HuH-7 (cell line): ENCODE data around the gene ZNF462.
"Not testable (repeated sequence)": the region's sequence is repeated elsewhere in the genome, so short reads cannot be mapped to it uniquely, and the experiment has no call there.

ENCODE experiments used
- DNase-seq: peaks from one replicate; pipeline ENCODE4 v3.0.0; 2011; ENCODE audit warnings: low spot score

Gene ZNF462

DNA sequence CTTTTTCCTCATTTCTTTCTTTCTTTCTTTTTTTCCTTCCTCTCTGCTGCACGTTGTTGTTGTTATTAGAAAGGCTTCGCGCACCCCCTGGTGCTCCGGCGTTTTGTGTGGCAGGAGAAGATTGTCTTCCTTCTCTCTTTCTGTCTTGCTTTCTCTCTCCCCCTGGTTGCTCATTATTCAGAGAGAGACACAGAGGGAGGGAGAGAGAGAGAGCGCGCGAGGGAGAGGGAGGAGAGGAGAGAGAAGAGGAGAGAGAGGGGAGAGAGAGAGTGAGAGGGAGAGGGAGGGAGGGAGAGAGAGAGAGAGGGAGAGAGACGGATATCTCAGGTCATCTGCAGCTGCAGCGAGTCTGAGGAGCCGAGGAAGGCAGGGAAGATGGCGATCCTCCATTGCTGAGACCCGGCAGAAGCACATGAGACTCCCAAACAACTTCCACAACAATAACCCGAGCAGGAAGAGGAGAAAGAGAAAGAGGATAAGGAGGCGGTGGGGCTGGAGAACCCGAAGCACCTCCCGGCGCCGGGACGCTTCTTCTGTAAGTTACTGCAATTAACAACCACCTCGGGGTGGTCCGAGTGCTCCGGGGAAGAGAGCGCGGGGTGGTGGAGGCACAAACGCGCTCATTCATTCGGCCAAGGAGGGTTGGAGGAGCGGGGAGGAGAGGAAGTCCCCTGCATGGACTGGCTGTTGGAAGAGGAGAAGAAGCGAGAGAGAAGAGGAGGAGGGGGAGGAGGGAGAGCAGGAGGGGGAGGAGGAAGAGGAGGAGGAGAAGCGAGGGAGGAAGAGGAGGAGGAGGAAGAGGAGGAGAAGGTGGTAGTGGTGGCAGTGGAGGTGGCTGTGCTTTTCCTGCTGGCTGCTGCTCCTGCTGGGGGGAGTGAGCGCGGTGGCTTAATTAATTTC lies at the start of gene ZNF462:
Gene ZNF462 (plus strand): TSS at position 346 of the 900 bp plus-strand sequence. CDS start 60,218 bp downstream, outside the sequence.
- peak; percentile 39 for DNase-seq

- no peak for DNase-seq
Measured at GRCh38 chr9:106816524-106816923, 46.4 kb upstream of the ZNF462 start.

DNA sequence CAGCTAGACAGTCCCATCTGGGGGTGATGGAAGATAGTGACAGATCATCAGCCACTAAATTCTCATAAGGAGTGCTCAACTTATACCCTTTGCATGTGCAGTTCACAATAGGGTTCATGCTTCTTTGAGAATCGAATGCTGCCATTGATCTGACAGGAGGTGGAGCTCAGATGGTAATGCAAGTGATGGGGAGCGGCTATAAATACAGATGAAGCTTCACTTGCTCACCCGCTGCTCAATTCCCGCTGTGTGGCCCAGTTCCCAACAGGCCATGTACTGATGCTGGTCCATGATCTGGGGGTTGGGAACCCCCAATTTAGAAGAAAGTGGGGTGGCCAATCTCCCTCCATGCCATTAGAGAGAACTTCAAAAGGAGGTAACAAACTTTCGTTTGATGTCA lies 44.9 kb upstream of the ZNF462 start:
- DNase-seq: no peak

- no peak for DNase-seq
Measured at GRCh38 chr9:106820866-106821265, 42.1 kb upstream of the ZNF462 start.

DNA sequence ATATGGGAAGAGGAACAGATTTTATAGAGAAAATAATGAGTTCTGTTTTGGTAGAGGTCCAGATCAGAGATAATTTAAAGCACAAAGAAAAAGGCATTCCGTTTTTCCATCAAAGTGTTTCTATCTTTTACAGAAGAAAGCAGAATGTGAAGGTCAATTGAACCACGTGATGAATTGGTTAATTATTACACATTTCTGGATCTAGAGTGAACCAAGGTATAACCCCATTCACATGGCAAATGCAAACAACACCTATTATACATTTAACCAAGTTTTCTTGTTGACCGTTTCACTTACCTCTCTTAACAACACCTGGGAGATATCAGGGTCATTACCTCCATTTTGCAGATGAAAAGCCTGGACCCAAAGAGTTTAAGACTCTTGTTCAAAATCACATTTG lies 34.9 kb upstream of the ZNF462 start:
- no peak for DNase-seq

GRCh38 chr9:106828965-106829364 lies 34.0 kb upstream of the ZNF462 start:
- no peak for DNase-seq

DNA sequence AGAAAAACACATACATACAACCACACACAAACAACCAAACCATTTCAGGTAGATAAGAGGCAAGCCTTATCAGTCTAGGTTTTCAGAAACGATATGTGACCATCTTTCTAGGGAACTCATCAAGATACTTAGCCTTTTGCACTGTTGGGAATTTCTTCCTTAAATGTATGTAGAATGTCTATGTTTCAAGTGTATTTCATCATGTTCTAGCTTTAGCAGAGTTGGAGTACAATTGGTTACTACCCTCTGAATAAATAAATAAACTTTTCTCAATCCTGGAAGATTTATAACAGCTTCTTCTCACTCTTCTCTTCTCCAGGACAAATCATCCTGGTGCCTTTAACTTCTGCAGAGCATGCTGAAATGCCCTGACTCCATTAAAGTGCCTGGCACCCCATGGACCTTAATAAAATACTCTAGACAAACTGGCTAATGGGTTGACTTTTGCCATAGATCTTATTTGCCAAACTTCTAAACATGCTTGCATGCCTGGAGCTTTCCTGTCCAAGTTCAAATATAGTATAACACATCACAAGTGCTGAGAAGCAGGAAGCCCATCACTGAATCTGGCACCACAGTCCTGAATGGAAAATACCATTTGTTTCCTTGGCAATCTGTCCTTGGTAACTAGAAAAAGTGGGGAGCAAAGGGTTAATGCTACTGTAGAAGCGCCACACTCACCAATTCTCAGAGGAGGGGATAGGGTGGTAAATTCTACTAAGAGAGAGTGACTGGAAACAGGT lies 33.1 kb upstream of the ZNF462 start:
- DNase-seq: no peak

- DNase-seq: no peak
Measured at GRCh38 chr9:106830527-106831150, 32.3 kb upstream of the ZNF462 start.

GRCh38 chr9:106834888-106835287 lies 28.1 kb upstream of the ZNF462 start:
- DNase-seq: no peak

DNA sequence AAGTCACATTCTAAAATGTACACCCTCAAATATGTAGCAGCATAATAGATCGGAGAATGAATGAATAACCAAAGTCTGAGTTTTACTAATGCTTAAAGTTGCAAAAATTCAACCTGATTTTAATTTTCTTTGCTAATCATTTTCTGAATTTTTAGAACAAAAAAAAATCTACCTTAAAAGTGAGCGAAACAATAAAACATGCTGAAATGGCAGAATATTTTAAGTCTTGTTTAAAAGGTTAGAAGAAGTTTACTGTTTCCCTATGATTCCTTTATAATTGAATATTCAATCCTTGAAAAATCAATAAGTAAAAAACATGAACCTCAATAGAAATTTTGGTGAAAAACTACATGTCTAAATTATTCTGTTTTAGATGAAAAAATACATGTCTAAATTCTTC lies 27.1 kb upstream of the ZNF462 start:
- no peak for DNase-seq

- no peak for DNase-seq
Measured at GRCh38 chr9:106843371-106843770, 19.6 kb upstream of the ZNF462 start.

- DNase-seq: no peak
Measured at GRCh38 chr9:106846307-106846706, 16.7 kb upstream of the ZNF462 start.

GRCh38 chr9:106846857-106847256 lies 16.1 kb upstream of the ZNF462 start:
- DNase-seq: no peak

- DNase-seq: not testable (repeated sequence)
Measured at GRCh38 chr9:106851640-106852039, 11.3 kb upstream of the ZNF462 start.

- no peak for DNase-seq
Measured at GRCh38 chr9:106857811-106858470, 5.0 kb upstream of the ZNF462 start.

GRCh38 chr9:106859957-106860720 lies 2.8 kb upstream of the ZNF462 start:
- DNase-seq: no peak

DNA sequence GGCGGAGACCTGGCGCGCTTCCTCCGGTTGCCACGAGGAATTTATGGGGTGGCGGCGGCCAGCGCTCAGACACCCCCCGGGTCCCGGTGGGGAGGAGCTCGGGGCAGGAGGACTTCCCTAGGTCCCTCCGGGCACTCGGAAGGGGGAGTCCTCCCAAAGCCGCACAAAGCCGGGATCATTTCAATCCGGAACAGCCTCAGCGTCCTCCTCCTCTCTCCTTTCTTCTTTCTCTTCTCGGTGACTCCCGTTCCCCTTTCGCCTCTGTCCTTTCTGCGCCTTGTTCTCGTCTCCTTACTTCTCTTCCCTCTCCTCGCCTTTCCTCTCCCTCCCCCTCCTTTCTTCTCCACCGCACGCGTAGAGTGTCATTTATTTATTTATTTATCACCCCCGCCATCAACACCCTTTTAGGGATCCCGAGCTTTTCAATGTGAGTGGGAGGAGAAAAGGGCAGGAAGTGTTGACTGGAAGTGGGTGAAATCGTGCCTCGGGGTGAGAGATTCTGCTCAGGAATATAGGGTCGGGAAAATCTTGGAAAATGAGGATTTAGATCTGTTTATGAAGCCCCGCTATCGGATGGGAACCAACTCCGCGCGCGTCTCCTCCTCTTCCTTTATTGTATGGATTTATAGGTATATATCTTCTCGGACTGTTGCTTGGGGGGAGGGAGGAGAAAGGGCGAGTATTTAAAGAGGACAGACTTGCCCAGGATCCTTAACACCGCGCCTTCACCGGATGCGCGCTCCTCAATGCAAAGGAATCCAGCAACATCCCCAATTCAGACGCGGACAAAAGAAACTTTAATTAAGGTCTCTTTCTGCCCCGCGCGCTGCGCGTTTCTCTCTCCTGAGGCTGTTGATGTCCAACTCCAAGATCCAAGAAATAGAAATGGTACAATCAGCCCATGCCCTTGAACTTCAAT lies 2.0 kb upstream of the ZNF462 start:
- DNase-seq: no peak

- no peak for DNase-seq
Measured at GRCh38 chr9:106861640-106862109, 1.3 kb upstream of the ZNF462 start.

DNA sequence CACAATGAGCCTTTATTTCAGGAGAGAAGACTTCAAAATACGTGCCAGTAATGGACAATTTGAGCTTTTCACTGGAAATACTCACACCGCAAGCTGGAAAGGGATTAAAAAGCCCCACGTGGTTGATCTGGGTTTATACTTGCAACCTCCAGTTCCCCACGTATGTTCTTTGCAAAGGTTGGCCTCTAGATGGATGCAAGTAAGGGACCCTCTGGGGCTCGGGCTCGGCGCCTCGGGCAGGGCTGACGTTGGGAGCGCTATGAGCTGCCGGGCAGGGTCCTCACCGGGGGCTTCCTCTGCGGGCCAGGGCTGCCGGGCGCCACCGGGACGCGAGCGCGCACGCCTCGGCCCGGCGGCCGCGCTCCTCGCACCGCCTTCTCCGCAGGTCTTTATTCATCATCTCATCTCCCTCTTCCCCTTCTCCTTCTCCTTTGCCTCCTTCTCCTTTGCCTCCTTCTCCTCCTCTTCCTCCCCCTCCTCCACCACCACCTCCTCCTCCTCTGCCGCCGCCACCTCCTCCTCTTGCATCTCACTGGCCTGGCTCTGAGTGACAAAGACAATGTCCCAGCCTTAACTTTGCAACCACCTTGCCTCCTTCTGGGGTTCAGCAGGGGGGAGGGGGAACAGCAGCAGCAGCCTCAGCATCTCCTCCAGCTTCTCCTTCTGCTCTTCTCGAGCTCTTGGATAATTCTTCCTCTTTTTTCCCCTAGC lies 701 bp upstream of the ZNF462 start:
- no peak for DNase-seq
